GM18526 (cell line): Measurements from ENCODE around the gene PATZ1.

Experiments used
- POLR2A ChIP-seq: IDR thresholded peaks from 3 replicates; pipeline ENCODE4 v1.6.1; 2011; ENCODE audit not compliant: insufficient read length; ENCODE audit errors: extremely low read depth

Gene PATZ1

GRCh38 chr22:31332010-31332409 is 14.1 kb downstream of the PATZ1 start:
- TF ChIP-seq POLR2A, result no peak

GRCh38 chr22:31329453-31330215 is 16.5 kb downstream of the PATZ1 start:
- TF ChIP-seq POLR2A, result no peak

GRCh38 chr22:31329029-31329428 is 17.1 kb downstream of the PATZ1 start:
- no peak for TF ChIP-seq POLR2A

DNA sequence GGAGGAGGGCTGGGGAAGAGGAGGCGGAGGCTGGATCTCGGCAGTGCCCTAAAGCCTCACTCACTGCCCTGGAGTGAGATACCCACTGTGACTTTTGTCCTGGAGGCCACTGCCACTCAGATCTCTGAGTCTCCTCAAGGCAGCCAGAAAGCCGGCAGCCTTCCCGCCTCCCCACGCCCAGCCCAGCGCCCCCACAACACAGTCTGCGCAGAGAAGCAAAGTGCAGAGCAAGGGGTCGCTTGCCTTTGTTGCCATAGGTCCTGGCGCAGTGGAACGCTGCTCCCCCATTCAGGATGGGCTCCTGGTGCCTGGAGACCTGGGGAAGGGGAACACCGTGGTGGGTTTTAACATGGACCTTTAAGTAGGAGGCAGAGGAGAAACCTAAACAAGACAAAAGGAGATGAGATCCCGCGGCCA is 17.6 kb downstream of the PATZ1 start:
- TF ChIP-seq POLR2A, result no peak

GRCh38 chr22:31327806-31328543 is 18.2 kb downstream of the PATZ1 start:
- no peak for TF ChIP-seq POLR2A

DNA sequence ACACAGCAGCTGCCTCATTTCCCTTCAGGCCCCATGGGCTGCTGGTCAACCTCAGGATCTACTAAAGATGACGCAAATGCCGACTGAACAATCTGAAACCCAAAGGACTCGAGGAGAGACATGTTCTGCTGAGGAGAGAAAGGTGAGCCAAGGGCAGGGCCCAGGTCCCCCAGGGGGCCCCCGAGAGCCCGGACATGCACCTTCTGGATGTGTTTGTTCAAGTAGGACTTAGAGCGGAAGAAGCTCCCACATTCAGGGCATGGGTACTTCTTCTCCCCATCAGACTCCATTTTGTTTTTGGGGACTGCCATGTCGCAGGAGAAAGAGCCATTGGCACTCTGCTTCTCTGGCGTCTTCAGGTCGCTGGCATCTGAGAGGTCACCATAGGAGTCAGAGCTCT is 19.3 kb downstream of the PATZ1 start:
- TF ChIP-seq POLR2A, result no peak

DNA sequence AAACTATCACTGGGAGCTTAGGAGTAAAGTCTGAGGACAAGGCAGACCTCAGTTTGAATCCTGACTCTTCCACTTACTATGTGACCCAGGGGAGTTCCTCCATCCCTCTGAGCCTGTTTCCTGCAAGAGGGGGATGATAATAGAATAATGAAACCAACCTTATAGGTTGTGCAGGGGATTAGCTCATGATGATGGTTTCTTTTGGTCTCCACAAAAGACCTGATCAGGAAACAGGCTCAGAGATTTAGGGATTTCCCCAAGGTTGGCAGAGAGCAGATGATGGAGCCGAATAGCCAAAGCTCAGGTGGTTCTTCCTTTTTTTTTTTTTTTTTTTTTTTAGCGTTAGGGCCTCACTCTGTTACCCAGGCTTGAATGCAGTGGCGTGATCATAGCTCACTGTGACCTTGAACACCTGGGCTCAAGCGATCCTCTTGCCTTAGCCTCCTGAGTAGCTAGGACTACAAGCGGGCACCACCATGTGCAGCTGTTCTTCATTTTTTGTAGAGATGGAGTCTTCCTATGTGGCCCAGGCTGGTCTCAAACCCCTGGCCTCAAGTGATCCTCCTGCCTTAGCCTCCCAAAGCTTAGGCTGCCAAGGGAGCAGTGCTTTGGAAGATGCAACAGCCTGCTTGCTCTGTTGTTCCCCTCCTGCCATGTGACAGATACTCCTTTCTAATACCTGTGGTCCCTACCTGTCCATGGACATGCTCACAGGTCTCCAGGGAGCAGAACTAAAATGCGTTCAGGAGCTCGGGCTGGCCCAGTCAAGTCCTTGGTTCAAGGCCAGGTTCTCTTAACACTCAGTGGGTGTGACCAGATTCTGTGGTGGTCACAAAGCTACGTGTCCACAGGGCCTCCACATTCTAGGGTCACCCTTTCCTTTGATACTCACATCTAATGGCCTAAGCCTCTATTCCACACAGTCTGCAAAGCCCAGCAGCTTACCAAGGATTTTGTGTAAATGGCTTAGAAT is 22.3 kb downstream of the PATZ1 start:
- TF ChIP-seq POLR2A, result no peak

DNA sequence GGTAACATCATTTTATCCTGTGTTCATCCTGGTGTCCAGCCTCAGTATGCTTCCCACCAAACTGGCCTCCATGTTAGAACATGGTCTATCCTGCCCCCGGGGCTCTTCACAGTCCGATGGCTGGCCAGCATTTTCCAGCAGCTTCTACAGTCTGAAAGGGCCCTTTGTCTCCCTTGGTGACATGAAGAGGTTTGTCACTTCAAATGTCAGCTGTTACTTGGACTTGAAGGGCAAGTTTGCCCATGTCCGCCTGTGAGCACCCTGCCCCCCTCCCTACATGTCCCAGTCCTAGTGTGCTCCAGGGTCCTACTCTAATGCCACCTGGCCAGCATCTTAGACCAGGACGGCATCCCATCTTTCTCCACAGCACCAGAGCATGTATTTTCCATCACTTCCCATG is 24.7 kb downstream of the PATZ1 start:
- TF ChIP-seq POLR2A, result no peak

GRCh38 chr22:31313366-31314147 is 32.6 kb downstream of the PATZ1 start:
- TF ChIP-seq POLR2A, result no peak

- no peak for TF ChIP-seq POLR2A
Observed at GRCh38 chr22:31308181-31308580, 38.0 kb downstream of the PATZ1 start.

DNA sequence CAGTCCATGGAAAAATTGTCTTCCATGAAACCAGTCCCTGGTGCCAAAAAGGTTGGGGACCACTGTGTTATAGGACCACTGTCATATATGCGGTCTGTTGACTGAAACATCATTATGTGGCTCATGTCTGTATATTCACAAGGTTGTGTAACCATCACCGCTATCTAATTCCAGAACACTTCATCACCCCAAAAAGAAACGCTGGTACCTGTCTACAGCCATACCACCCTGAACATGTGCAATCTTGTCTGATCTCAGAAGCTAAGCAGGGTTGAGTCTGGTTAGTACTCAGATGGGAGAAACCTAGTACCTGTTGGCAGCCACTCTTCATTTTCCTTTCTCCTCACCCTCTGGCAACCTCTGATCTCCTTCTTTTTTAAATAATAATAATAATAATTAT is 41.0 kb downstream of the PATZ1 start:
- TF ChIP-seq POLR2A, result no peak

GRCh38 chr22:31302537-31302936 is 43.6 kb downstream of the PATZ1 start:
- TF ChIP-seq POLR2A, result no peak

DNA sequence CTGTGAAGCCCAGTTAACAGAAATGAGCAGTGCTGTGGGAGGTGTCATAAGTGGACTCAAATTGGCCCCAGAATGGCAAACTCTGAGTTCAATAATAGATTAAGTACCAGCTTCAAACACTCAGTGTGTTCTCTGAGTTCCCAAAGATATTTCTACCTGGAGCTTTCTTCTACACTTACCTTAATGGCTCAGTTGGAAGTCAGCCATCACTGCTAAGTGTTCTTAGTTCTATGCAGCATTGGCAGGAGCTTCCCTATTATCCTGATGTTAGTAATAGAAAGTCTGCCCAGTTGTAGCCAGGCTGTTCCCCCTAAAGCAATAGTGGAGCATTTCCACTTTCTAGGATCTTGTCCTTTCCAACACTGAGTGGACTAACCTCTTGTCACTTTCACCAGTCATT is 44.1 kb downstream of the PATZ1 start:
- no peak for TF ChIP-seq POLR2A

DNA sequence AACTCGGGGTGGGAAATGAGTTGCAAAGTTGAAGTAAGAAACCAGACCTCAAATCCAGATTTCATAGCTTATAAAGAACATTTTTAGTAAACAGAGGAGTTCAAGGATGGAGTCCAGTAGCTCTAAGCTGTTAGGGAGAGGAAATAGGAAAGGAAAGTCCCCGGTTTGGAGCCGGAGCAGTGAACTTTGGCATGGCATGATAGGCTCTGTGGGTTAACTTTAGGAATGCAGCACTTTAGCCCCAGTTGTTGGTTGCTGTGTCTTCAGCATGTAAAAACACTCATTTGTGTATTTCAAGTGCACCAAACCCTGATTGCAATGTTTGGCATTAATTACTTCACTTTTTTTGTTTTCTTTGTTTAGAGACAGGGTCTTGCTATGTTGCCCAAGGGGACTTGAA is 45.2 kb downstream of the PATZ1 start:
- no peak for TF ChIP-seq POLR2A
